ENCODE measurements around the gene DKK3. TPM values are rescaled to one million over a fixed set of nuclear protein-coding genes. Genes with fewer than 3 reads are reported as not detected.

The DKK3 gene
- total RNA-seq, 1 donor from 2014 or later = 428 TPM

GRCh38 chr11:11968511-11969280 lies 39.7 kb downstream of the DKK3 start:
- no peak for DNase-seq (ENCODE audit: low read depth in 2 of 2)

GRCh38 chr11:11967669-11968510 lies 40.5 kb downstream of the DKK3 start:
- no peak for DNase-seq (ENCODE audit: low read depth in 2 of 2)

DNA sequence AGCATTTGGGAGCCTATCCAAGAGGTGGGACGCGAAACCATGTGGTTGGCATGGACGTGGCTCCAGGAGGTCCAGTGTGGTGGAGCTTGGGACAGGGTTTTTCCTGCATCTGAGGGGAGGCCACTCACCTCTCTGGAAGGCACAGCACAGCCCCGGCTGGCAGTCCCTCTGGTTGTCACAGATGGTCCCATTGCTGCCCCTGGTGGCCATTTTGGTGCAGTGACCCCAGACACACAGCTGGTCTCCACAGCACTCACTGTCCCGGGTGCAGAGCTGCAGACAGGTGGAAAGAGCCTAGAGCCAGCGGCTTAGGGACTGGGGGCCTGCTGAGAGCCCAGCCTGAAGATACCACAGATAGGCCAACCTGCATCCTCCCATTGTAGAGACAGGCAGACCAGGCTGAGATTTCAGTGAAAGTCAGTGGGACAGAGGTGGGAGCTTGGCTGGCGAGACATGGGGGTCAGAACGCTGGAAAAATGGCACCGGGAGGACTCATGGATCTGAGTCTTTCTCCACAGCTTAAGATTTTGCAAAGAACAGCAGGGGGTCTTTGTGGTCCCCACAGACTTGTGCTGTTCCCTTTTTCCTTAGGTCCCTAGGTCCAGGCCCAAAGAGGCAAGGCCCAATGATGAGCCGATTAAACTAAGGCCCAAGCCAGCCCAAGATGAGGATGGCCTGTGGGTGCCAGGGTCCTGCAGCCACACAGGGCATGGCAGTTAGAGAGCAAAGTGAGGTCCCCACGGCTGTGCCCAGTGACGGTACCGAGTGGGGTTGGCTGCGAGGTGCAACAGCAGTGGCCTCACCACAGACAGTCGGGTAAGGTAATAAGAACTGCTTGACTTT lies 41.4 kb downstream of the DKK3 start:
- DNase-seq (ENCODE audit: low read depth in 2 of 2) = peak in 1 of 2 donors; percentile 62

- no peak for DNase-seq (ENCODE audit: low read depth in 2 of 2)
Measured at GRCh38 chr11:11966354-11966741, 42.1 kb downstream of the DKK3 start.

DNA sequence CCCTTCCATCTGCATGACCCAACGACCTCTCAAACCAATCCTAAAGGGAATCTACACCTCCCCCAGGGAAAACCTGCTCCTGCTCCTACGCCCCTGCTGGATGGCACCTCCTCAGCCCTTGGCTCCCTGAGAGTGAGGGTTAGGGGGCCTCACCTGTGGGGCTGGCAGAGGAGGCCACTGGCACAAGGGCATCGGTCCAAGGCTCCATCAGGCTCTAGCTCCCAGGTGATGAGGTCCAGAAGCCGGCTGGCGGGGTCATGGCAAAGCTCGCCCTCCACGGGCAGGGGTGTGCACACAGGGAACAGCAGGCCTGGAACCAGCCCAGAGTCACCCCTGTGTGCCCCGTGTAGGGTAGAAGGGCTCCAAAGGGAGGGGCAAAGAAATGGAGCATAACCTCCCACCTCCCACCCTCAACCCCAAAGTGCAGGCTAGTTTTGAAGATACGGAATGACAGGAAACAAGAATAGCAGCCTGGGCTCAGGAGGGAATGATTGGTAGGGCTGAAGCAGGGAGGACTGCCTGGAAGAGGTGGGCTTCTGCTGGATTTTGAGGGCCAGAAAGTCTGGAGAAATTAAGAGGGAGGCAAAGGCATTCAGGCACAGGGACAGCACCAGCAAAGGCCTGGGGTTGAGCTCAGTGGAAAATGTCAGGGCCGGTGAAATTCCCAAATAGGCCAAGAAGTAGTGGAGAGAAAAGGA lies 42.6 kb downstream of the DKK3 start:
- DNase-seq (ENCODE audit: low read depth in 2 of 2) = no peak

GRCh38 chr11:11965192-11965591 lies 43.2 kb downstream of the DKK3 start:
- DNase-seq (ENCODE audit: low read depth in 2 of 2) = no peak

DNA sequence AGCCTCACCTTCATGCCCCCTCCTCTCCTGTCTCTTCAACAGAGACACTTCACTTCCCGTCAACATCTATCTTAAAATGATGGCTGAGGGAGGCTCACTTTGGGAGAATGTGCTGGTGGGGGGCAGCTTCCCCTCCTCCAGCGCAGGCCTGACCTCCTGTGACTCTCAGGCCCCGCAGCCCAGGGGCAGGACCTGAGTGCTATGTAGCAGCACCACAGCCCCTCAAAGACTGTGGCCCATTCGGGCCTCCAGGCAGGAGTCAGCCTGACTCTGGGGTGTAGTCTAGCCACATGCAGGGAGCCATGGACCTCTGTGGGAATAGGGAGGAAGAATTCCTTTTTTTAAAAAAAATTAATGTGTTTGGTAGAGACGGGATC lies 43.7 kb downstream of the DKK3 start:
- no peak for DNase-seq (ENCODE audit: low read depth in 2 of 2)

DNA sequence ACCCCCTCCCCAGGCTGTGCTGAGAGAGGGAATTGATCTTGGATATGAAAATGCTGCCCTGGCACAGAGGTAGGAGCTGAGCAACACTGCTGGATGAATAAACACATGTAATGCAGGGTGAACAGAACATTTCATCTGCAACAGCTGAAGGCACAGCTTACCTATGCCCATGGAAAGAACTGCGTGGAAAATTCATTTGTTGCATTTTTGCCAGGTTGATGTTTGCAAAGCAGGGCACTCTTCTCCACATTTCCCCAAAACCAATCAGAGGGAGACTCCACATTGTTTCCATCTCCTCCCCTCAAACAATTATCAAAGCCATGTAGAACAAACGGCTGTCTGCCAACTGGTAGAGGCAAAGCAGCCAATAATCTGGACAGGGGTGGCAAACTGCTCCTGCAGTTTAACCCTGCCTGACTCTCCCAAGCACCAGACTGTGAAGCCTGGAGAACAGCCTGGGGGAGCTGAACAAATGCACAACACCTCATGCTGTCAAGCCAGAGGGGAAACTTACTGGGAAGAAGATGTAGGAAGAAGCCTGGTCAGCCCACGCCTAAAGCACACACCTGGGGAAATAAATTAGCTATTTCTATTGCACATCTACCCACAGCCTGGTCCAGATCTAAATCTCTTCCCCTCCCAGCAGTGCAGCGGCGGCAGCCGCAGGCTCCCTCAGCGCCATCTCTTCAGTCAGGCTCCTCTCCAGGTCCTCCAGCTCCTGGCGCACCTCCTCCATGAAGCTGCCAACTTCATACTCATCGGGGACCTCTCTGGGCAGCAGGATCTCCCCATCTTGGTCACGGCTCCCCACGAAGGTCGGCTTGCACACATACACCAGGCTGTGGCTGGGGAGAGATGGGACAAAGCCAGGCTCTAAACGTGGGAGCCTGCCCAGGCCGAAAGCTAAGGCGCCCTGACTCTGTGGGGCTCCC lies 44.3 kb downstream of the DKK3 start:
- DNase-seq (ENCODE audit: low read depth in 2 of 2) = no peak

- DNase-seq (ENCODE audit: low read depth in 2 of 2) = no peak
Measured at GRCh38 chr11:11963067-11963466, 45.4 kb downstream of the DKK3 start.

DNA sequence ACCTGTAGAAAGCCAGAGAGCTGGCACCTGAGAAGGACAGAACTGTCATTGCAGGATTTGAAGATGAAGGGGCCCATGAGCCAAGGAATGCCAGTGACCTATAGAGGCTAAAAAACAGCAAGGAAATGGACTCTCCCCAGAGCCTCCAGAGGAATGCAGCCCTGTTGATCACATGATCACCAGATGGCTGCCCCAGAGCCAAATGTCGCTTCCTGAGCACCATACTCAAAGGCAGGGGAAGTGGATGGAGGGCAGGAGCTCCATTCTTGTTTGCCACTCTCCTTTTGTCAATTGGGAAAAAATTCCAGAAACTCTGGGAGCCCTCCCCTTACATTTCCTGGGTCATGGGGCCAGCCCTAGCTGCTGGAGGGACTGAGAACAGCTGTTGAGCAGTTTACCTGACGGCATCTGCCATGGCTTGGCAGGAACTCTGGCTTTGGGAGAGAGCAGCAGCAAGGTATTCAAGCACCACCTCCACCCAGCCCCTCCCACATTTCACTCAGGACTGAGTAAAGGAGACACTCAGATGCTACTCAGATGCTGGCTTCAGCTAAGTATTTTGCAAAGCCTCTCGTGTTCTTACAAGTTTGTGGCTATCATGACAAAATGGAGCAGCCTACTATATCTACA lies 46.9 kb downstream of the DKK3 start:
- DNase-seq (ENCODE audit: low read depth in 2 of 2) = no peak

DNA sequence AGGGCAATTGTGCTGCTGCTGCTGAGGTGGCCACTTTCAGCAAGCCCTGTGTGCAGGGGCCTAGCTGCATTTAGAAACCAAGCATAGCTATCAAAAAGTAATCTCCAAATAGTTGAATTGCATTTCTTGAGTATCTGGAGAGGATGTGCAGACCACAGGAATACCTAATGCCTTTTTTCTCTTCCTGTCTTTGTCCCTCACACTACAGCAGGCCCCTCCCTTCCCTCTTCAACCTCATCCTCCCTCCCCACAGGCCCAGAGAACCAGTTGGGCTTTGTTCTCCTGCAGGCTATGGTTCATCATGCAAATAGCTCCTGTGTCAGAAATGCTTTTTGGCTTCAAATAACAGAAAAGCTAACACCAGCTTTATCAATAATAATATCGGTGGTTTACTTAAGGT lies 47.7 kb downstream of the DKK3 start:
- DNase-seq (ENCODE audit: low read depth in 2 of 2) = no peak

DNA sequence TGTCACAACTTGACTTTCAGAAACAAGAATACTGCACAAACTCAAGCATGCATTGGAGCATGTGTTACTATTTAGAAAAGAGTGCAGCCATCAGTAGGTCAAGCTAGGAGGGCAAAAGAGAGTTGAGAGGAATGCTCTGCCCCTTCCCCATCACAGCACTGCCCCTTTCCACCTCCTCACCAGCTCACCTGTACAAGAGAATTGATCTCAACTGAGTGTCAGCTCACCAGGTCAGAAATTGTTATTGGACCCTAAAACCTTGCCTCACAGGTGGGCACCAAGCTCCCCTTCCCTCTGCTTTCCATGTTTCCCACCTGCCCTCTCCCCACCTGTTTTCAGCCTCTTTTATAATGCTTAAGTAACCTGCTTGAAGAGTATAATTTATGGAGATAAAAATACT lies 48.8 kb downstream of the DKK3 start:
- DNase-seq (ENCODE audit: low read depth in 2 of 2) = no peak

DNA sequence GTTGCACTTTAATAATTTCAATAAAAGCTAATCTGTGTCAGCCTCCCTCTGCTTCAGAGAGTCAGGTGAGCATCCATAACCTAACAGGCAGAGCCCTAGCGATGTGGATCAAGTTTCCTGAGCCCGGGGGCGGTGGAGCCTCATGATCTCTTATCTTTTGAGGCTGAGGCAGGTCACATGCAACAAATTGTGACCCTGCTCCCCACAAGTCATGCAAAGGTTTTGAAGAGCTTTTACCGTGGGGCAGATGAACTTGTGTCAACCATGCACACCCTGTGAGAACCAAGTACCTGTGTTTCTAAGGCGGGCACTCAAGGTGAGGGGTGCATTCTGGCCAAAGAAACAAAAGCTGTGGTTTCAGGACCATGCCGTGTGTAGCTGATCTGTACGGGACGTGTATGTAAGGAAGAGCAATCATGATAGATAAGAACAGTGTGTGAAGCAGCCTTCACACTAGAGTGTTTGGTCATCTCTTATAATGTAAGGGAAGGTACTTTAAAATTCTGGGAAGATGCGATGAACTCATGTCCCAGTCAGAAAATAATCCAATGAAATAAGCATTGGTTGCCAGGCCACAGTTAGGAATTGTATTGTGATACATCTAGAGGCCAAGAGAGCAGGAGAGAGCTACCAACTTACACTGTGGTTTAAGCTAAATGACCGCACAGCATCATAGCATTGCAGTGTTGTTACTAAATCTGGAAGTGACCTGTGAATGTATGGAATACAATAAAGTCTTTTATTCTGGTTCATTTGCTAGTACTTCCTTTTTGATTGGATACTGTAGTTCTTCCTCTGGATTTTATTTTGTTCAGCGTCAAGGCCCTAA lies 49.8 kb downstream of the DKK3 start:
- no peak for DNase-seq (ENCODE audit: low read depth in 2 of 2)

DNA sequence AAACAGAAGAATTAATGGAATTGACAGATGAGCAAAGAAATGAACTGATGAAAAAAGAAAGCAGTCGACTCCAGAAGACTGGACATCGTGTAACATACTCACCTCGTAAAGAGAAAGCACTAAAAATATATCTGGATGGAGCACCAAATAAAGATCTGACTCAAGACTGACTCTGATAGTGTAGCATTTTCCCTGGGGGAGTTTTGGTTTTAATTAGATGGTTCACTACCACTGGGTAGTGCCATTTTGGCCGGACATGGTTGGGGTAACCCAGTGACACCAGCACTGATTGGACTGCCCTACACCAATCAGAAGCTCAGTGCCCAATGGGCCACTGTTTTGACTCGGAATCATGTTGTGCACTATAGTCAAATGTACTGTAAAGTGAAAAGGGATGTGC lies 52.4 kb downstream of the DKK3 start:
- no peak for DNase-seq (ENCODE audit: low read depth in 2 of 2)

- DNase-seq (ENCODE audit: low read depth in 2 of 2) = no peak
Measured at GRCh38 chr11:11952036-11952435, 56.4 kb downstream of the DKK3 start.

GRCh38 chr11:11949482-11949881 lies 58.9 kb downstream of the DKK3 start:
- DNase-seq (ENCODE audit: low read depth in 2 of 2) = no peak

- no peak for DNase-seq (ENCODE audit: low read depth in 2 of 2)
Measured at GRCh38 chr11:11948242-11948947, 60.0 kb downstream of the DKK3 start.

GRCh38 chr11:11947825-11948224 lies 60.6 kb downstream of the DKK3 start:
- no peak for DNase-seq (ENCODE audit: low read depth in 2 of 2)
